WTC11 (cell line): ENCODE results near the gene RABEP2. TPM values are rescaled to one million over a fixed set of nuclear protein-coding genes. Genes with fewer than 3 reads are reported as not detected.
"Not testable (repeated sequence)": the region's sequence is repeated elsewhere in the genome, so short reads cannot be mapped to it uniquely, and the experiment has no call there.

Source experiments
- ATAC-seq: fragments of 200-7000 bp; cut with Tn5 transposase; 2 replicates; pipeline ENCODE4 v1.10.0; 2021; ENCODE audit warnings: mild to moderate bottlenecking, moderate library complexity
- CTCF ChIA-PET: fragments of 300-600 bp; sonication (Branson Sonifier 250); formaldehyde crosslinking; loops from one replicate; lab custom pipeline; 2021; ENCODE audit warnings: antibody characterized with exemption; lab: Charles Lee
- POLR2A ChIA-PET: fragments of 350-600 bp; sonication (Branson Sonifier 250); formaldehyde crosslinking; loops from one replicate; lab custom pipeline; 2021; ENCODE audit warnings: antibody characterized with exemption; lab: Charles Lee
- DNase-seq: peaks from one replicate; pipeline ENCODE4 v3.0.0; 2021; ENCODE audit warnings: low spot score
- H3K27ac Mint-ChIP-seq: 2 replicates; pipeline ENCODE4 v1.8.0; 2021; ENCODE audit warnings: mixed read lengths
- H3K27me3 Mint-ChIP-seq: 2 replicates; pipeline ENCODE4 v1.8.0; 2021; ENCODE audit warnings: low read depth, mild to moderate bottlenecking, moderate library complexity, mixed read lengths
- H3K36me3 Mint-ChIP-seq: 2 replicates; pipeline ENCODE4 v1.8.0; 2021; ENCODE audit warnings: mixed read lengths
- H3K4me1 Mint-ChIP-seq: 2 replicates; pipeline ENCODE4 v1.8.0; 2022; ENCODE audit warnings: mixed read lengths
- H3K4me3 Mint-ChIP-seq: 2 replicates; pipeline ENCODE4 v1.8.0; 2021; ENCODE audit warnings: mild to moderate bottlenecking, moderate library complexity, mixed read lengths
- H3K9me3 Mint-ChIP-seq: 2 replicates; pipeline ENCODE4 v1.8.0; 2021; ENCODE audit warnings: mixed read lengths
- CBFB ChIP-seq: sonication (generic); formaldehyde crosslinking; IDR thresholded peaks from 2 replicates; pipeline ENCODE4 v1.8.1; 2022; ENCODE audit warnings: mild to moderate bottlenecking, low read depth, missing genetic modification reagents
- CREB1 ChIP-seq: sonication (generic); formaldehyde crosslinking; IDR thresholded peaks from 2 replicates; pipeline ENCODE4 v1.8.0; 2023; ENCODE audit warnings: mild to moderate bottlenecking, missing genetic modification reagents
- ELF4 ChIP-seq: sonication (generic); formaldehyde crosslinking; IDR thresholded peaks from 2 replicates; pipeline ENCODE4 v1.8.1; 2022; ENCODE audit warnings: low read depth, mild to moderate bottlenecking, moderate library complexity, missing genetic modification reagents
- GTF2I ChIP-seq: fragments of 250-450 bp; sonication (Bioruptor Pico); conservative IDR thresholded peaks from 2 replicates; pipeline ENCODE4 v1.4.0; 2021; ENCODE audit warnings: mild to moderate bottlenecking
- HMGA2 ChIP-seq: fragments of 250-450 bp; sonication (Bioruptor Pico); IDR thresholded peaks from 2 replicates; pipeline ENCODE4 v1.4.0; 2021; ENCODE audit warnings: mild to moderate bottlenecking, moderate library complexity
- NFE2L1 ChIP-seq: sonication (generic); formaldehyde crosslinking; IDR thresholded peaks from 2 replicates; pipeline ENCODE4 v1.8.1; 2023; ENCODE audit warnings: missing genetic modification reagents
- OVOL2 ChIP-seq: fragments of 250-450 bp; sonication (Bioruptor Pico); IDR thresholded peaks from 2 replicates; pipeline ENCODE4 v1.9.0; 2021; ENCODE audit warnings: mild to moderate bottlenecking, borderline replicate concordance
- SMAD3 ChIP-seq: sonication (generic); formaldehyde crosslinking; IDR thresholded peaks from 2 replicates; pipeline ENCODE4 v1.8.0; 2022; ENCODE audit warnings: missing genetic modification reagents, mild to moderate bottlenecking, borderline replicate concordance
- TCF7 ChIP-seq: sonication (generic); formaldehyde crosslinking; IDR thresholded peaks from 2 replicates; pipeline ENCODE4 v1.8.0; 2022; ENCODE audit warnings: mild to moderate bottlenecking, low read depth, missing genetic modification reagents, moderate library complexity
- TEAD1 ChIP-seq: sonication (generic); formaldehyde crosslinking; IDR thresholded peaks from 2 replicates; pipeline ENCODE4 v1.8.0; 2022; ENCODE audit warnings: mild to moderate bottlenecking, missing genetic modification reagents
- TEAD4 ChIP-seq: sonication (generic); formaldehyde crosslinking; IDR thresholded peaks from 2 replicates; pipeline ENCODE4 v1.8.0; 2022; ENCODE audit warnings: mild to moderate bottlenecking, missing genetic modification reagents
- ZNF138 ChIP-seq: sonication (generic); formaldehyde crosslinking; conservative IDR thresholded peaks from 2 replicates; pipeline ENCODE4 v1.8.1; 2022; ENCODE audit warnings: mild to moderate bottlenecking, moderate library complexity, missing genetic modification reagents
- ZNF416 ChIP-seq: fragments of 250-450 bp; sonication (Bioruptor Pico); IDR thresholded peaks from 2 replicates; pipeline ENCODE4 v1.9.0; 2021; ENCODE audit warnings: mild to moderate bottlenecking, inconsistent platforms
- total RNA-seq: library from RNA; stranded (reverse); gene quantifications from 3 replicates; pipeline ENCODE4 v1.2.3, GENCODE V29; 2021
- TF ChIP-seq, protein P1 (sequence below): fragments of 250-450 bp; sonication (Bioruptor Pico); IDR thresholded peaks from 2 replicates; pipeline ENCODE4 v2.1.2; 2022; ENCODE audit warnings: mild to moderate bottlenecking, moderate library complexity
- TF ChIP-seq, protein P2 (sequence below): fragments of 250-450 bp; sonication (Bioruptor Pico); conservative IDR thresholded peaks from 2 replicates; pipeline ENCODE4 v1.9.0; 2021; ENCODE audit warnings: mild to moderate bottlenecking
- TF ChIP-seq, protein P3 (sequence below): sonication (generic); formaldehyde crosslinking; IDR thresholded peaks from 2 replicates; pipeline ENCODE4 v1.8.1; 2023; ENCODE audit warnings: mild to moderate bottlenecking, missing genetic modification reagents, moderate library complexity
- TF ChIP-seq, protein P4 (sequence below): sonication (generic); formaldehyde crosslinking; IDR thresholded peaks from 2 replicates; pipeline ENCODE4 v1.8.1; 2022; ENCODE audit warnings: low read depth, missing genetic modification reagents, borderline replicate concordance
- TF ChIP-seq, protein P5 (sequence below): sonication (generic); formaldehyde crosslinking; IDR thresholded peaks from 2 replicates; pipeline ENCODE4 v1.8.1; 2022; ENCODE audit warnings: low read depth, mild to moderate bottlenecking, moderate library complexity, missing genetic modification reagents, borderline replicate concordance
- TF ChIP-seq, protein P6 (sequence below): fragments of 250-450 bp; sonication (Bioruptor Pico); IDR thresholded peaks from 2 replicates; pipeline ENCODE4 v1.9.0; 2021; ENCODE audit warnings: moderate library complexity, mild to moderate bottlenecking, inconsistent platforms, borderline replicate concordance

The RABEP2 gene
- total RNA-seq, 1 experiment from 2014 or later = 24.0 TPM

DNA sequence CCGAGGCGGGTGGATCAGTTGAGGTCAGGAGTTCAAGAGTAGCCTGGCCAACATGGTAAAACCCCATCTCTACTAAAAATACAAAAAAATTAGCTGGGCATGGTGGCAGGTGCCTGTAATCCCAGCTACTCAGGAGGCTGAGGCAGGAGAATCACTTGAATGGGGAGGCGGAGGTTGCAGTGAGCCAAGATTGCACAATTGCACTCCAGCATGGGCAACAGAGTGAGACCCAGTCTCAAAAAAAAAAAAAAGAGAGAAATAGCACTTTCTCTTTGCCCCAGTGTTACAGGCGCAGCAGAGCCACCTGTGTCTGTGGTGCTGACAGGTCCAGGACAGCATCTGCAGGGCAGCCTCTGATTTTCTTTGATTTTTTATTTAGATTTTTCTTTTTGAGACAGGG is 43.5 kb downstream of the RABEP2 start:
- not testable (repeated sequence) for H3K4me3 Mint-ChIP-seq
- CTCF ChIA-PET = interaction anchor here (2.6 kb wide), 1 partner anchor 42 kb away, joined by 9 read pairs; no protein-coding TSS in a partner anchor

DNA sequence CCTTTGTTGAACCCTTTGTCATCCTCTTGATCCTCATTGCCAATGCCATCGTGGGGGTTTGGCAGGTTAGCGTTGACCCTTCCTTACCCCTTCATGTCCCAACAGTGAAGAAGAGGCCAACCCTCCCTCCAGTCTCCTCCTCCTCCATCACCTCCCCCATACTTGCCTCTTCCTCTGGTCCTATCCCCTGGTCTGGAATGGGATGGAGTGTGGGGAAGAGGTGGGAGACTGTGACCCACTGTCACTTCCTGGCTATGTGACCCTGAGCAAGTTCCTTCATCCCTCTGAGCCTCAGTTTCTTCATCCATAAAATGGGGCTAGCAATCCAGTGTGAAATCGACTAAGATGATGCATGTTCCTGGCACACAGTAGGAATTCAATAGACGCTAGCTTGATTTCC is 44.1 kb downstream of the RABEP2 start:
- DNase-seq (no peak), ATAC-seq (no peak)
- ChIA-PET CTCF (interaction anchor here (0.9 to 2.6 kb wide), 5 partner anchors 43 to 96 kb away, joined by 4 to 12 read pairs (median 6); no protein-coding TSS in a partner anchor), POLR2A (interaction anchor here (0.7 kb wide), 1 partner anchor 34 kb away, joined by 4 read pairs; no protein-coding TSS in a partner anchor)
- peaks cover 28% of the 10 kb centered on the region for H3K27me3 Mint-ChIP-seq
- peak overlapping the region; percentile 66 for H3K4me3 Mint-ChIP-seq
- H3K9me3 Mint-ChIP-seq = no peaks in the 10 kb centered on the region
- H3K4me1 Mint-ChIP-seq = peaks cover 39% of the 10 kb centered on the region
- no peaks in the 10 kb centered on the region for H3K36me3 Mint-ChIP-seq
- no peak for TF ChIP-seq SMAD3 (CRISPR knock-in tag)
- TF ChIP-seq NFE2L1 = no peak
- peak; percentile 57; the same call in 1 of the 2 replicates for TF ChIP-seq GTF2I (CRISPR knock-in tag)
- TF ChIP-seq, protein P1, sequence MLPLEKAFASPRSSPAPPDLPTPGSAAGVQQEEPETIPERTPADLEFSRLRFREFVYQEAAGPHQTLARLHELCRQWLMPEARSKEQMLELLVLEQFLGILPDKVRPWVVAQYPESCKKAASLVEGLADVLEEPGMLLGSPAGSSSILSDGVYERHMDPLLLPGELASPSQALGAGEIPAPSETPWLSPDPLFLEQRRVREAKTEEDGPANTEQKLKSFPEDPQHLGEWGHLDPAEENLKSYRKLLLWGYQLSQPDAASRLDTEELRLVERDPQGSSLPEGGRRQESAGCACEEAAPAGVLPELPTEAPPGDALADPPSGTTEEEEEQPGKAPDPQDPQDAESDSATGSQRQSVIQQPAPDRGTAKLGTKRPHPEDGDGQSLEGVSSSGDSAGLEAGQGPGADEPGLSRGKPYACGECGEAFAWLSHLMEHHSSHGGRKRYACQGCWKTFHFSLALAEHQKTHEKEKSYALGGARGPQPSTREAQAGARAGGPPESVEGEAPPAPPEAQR = no peak
- no peak for TF ChIP-seq TCF7 (CRISPR knock-in tag)
- H3K27ac Mint-ChIP-seq = no peak overlapping the region

More for the DNA sequence above, 43.5 kb downstream of the RABEP2 start:
- H3K27me3 Mint-ChIP-seq = peaks cover 28% of the 10 kb centered on the region
- H3K27ac Mint-ChIP-seq, DNase-seq, ATAC-seq, H3K36me3 Mint-ChIP-seq, H3K9me3 Mint-ChIP-seq: not testable (repeated sequence)
- POLR2A ChIA-PET = interaction anchor here (0.7 kb wide), 1 partner anchor 35 kb away, joined by 4 read pairs; no protein-coding TSS in a partner anchor
- H3K4me1 Mint-ChIP-seq = peaks cover 39% of the 10 kb centered on the region

DNA sequence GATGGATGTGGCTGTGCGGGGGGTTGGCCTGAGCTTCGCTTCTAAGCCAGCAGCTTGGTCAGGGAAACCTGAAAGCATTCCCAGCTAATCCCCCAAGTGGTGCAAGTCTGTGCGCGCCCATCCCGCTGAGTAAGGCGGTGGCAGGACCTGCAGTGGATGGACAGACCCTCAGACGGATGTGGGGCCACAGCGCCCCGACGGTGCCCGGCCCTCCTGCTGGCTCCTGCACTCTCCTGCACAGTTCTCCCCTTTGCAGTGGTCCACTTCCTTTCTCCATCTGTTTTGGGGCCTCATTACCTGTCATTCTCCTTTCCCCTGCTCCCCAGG is 44.5 kb downstream of the RABEP2 start:
- TF ChIP-seq CBFB (CRISPR knock-in tag) = 0 out of 2 replicates have a peak, but pooled peaks have one; percentile 12
- no peak for TF ChIP-seq ZNF416 (CRISPR knock-in tag)
- no peak overlapping the region for H3K27ac Mint-ChIP-seq
- no peaks in the 10 kb centered on the region for H3K36me3 Mint-ChIP-seq
- H3K27me3 Mint-ChIP-seq = peaks cover 28% of the 10 kb centered on the region
- DNase-seq = no peak
- ChIA-PET CTCF (interaction anchor here (0.6 to 2.6 kb wide), 6 partner anchors 43 to 97 kb away, joined by 4 to 12 read pairs (median 6); no protein-coding TSS in a partner anchor), POLR2A (interaction anchor here (1.1 kb wide), 1 partner anchor 43 kb away, joined by 4 read pairs; no protein-coding TSS in a partner anchor)
- H3K4me3 Mint-ChIP-seq = peak overlapping the region; percentile 66
- no peaks in the 10 kb centered on the region for H3K9me3 Mint-ChIP-seq
- no peak for ATAC-seq
- H3K4me1 Mint-ChIP-seq = peaks cover 39% of the 10 kb centered on the region

DNA sequence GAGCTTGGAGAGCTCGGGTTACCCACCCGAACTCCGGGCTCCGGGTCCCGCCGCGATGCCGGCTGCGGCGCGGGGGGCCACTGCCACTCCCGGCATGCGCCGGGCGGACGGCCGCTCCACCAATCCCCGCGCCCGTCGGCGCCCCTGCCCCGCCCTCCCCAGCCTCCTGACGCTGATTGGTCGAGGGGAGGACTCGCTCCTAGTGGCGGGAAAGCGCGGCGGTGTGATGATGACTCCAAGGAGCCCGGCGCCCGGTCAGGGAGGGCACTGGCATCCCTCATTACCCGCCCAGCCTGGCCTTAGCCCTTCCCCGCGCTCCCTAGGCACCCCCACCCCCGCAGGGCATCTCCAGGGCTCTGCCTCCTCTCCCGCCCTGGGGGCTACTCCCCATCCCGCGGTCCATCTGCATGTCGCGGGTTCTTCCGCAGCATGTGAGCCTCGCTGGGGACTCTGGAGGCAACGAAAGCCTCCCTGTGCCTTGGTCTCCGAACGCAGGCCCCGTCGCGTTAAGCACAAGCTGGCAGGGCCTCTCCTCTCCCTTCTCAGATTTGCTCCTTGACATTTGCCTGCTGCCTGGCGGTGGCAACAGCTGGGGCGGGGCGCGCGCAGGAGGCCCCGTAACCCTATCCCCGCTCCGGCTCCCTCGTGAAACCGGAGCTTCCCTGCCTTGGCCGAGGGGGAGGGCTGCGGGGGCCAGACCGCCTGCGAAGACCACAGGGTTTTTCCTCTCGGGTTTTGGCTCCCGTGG is 45.0 kb downstream of the RABEP2 start:
- H3K27ac Mint-ChIP-seq = no peak overlapping the region
- peak overlapping the region; percentile 84 for H3K4me3 Mint-ChIP-seq
- DNase-seq (peak; percentile 93), ATAC-seq (peak; percentile 75)
- ChIA-PET CTCF (interaction anchor here (0.6 to 2.6 kb wide), 7 partner anchors 15 to 97 kb away, joined by 3 to 12 read pairs (median 6); no protein-coding TSS in a partner anchor), POLR2A (interaction anchor here (1.1 kb wide), 1 partner anchor 44 kb away, joined by 4 read pairs; no protein-coding TSS in a partner anchor)
- no peaks in the 10 kb centered on the region for H3K36me3 Mint-ChIP-seq
- H3K9me3 Mint-ChIP-seq = no peaks in the 10 kb centered on the region
- peaks cover 39% of the 10 kb centered on the region for H3K4me1 Mint-ChIP-seq
- peaks cover 28% of the 10 kb centered on the region for H3K27me3 Mint-ChIP-seq
- TF ChIP-seq, protein P2, sequence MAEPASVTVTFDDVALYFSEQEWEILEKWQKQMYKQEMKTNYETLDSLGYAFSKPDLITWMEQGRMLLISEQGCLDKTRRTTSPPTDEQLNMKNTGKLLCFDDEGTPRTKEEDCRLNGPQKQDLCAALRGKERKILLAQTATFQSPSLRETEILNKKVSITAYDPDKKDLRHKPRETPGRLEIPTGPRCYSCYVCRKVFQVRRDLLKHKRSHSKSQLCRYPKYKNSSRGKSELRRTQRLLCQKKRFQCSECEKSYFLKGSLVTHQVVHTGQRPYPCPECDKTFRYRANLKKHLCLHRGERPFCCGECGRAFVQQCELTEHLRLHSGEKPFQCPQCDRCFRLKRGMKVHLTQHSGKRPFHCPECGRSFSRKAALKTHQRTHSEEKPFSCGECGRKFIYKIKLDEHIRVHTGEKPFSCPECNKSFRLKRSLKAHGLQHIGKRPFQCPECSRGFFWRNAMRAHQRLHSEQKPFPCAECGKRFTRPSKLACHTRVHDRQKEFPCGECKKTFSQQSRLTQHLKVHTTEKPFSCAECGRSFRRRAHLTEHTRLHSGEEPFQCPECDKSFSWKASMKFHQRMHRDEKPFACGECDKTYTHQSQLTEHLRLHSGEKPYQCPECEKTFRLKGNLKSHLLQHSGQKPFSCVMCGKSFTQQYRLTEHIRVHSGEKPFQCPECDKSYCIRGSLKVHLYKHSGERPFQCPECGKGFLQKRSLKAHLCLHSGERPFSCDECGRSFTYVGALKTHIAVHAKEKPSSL (CRISPR knock-in tag) = no peak
- TF ChIP-seq, protein P3, sequence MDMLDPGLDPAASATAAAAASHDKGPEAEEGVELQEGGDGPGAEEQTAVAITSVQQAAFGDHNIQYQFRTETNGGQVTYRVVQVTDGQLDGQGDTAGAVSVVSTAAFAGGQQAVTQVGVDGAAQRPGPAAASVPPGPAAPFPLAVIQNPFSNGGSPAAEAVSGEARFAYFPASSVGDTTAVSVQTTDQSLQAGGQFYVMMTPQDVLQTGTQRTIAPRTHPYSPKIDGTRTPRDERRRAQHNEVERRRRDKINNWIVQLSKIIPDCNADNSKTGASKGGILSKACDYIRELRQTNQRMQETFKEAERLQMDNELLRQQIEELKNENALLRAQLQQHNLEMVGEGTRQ = no peak
- no peak for TF ChIP-seq TCF7 (CRISPR knock-in tag)
- TF ChIP-seq, protein P4, sequence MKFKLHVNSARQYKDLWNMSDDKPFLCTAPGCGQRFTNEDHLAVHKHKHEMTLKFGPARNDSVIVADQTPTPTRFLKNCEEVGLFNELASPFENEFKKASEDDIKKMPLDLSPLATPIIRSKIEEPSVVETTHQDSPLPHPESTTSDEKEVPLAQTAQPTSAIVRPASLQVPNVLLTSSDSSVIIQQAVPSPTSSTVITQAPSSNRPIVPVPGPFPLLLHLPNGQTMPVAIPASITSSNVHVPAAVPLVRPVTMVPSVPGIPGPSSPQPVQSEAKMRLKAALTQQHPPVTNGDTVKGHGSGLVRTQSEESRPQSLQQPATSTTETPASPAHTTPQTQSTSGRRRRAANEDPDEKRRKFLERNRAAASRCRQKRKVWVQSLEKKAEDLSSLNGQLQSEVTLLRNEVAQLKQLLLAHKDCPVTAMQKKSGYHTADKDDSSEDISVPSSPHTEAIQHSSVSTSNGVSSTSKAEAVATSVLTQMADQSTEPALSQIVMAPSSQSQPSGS (CRISPR knock-in tag) = no peak
- peak; percentile 61 for TF ChIP-seq TEAD4 (CRISPR knock-in tag)
- peak; percentile 89 for TF ChIP-seq ELF4 (CRISPR knock-in tag)
- no peak for TF ChIP-seq OVOL2
- TF ChIP-seq, protein P5, sequence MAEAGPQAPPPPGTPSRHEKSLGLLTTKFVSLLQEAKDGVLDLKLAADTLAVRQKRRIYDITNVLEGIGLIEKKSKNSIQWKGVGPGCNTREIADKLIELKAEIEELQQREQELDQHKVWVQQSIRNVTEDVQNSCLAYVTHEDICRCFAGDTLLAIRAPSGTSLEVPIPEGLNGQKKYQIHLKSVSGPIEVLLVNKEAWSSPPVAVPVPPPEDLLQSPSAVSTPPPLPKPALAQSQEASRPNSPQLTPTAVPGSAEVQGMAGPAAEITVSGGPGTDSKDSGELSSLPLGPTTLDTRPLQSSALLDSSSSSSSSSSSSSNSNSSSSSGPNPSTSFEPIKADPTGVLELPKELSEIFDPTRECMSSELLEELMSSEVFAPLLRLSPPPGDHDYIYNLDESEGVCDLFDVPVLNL (CRISPR knock-in tag) = no peak
- TF ChIP-seq, protein P6, sequence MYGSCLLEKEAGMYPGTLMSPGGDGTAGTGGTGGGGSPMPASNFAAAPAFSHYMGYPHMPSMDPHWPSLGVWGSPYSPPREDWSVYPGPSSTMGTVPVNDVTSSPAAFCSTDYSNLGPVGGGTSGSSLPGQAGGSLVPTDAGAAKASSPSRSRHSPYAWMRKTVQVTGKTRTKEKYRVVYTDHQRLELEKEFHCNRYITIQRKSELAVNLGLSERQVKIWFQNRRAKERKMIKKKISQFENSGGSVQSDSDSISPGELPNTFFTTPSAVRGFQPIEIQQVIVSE (CRISPR knock-in tag) = no peak
- peak; percentile 95 for TF ChIP-seq TEAD1 (CRISPR knock-in tag)
- no peak for TF ChIP-seq CREB1 (CRISPR knock-in tag)
- no peak for TF ChIP-seq HMGA2 (CRISPR knock-in tag)
- peak; percentile 61; the same call in 1 of the 2 replicates for TF ChIP-seq ZNF138 (CRISPR knock-in tag)
